AML-193 (cell line): ENCODE results near the gene ZMYND12.
A peak's percentile ranks its signal among the peaks of the same experiment; 100 is the strongest.
"Not testable (repeated sequence)": the region's sequence is repeated elsewhere in the genome, so short reads cannot be mapped to it uniquely, and the experiment has no call there.

ENCODE experiments used
- DNase-seq, 2 experiments: peaks; one replicate each; lab custom pipeline; 2025; lab: John Stamatoyannopoulos, UW

Gene ZMYND12, protein sequence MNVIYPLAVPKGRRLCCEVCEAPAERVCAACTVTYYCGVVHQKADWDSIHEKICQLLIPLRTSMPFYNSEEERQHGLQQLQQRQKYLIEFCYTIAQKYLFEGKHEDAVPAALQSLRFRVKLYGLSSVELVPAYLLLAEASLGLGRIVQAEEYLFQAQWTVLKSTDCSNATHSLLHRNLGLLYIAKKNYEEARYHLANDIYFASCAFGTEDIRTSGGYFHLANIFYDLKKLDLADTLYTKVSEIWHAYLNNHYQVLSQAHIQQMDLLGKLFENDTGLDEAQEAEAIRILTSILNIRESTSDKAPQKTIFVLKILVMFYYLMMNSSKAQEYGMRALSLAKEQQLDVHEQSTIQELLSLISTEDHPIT

DNA sequence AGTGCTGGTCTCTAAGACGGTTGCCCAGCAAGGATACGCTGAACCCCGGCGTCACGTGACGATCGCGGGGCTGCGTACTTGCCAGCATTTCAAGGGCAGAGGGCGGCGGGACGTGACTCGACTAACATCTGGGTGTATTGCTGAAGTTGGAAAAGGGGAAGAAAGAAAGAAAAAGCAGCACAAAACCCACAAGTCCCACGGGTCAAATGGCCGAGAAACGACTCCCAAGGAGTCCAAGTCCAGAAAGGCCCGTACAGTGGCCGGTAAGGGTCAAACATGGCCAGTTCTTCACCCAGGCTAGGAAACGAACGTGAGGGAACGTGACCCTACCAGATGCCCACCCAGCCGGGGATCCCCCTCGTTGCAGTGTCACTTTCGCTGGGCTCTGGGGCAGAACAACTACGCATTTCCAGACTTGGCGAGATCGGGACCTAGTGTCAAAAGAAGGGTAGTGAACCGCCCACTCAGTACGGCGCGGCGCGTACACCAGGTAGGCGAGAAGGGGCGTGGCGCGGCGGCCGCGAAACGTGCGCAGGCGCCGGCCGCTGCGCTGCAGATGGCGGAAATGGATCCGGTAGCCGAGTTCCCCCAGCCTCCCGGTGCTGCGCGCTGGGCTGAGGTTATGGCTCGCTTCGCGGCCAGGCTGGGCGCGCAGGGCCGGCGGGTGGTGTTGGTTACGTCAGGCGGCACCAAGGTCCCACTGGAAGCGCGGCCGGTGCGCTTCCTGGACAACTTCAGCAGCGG lies at the start of gene ZMYND12, which contains the start of gene PPCS:
Gene ZMYND12, minus strand, starts transcription at position 13 of the 744 bp plus-strand sequence. CDS start 25 bp downstream, outside the sequence.
Gene PPCS, plus strand, starts transcription at position 534 of the 744 bp plus-strand sequence. Its CDS starts 23 bp downstream, at position 557.
- peak; percentile 72 to 79 for DNase-seq

- no peak for DNase-seq
Observed at GRCh38 chr1:42504535-42505128, 48.8 kb upstream of the ZMYND12 start.

GRCh38 chr1:42502031-42502430 lies 46.2 kb upstream of the ZMYND12 start:
- DNase-seq = not testable (repeated sequence)

DNA sequence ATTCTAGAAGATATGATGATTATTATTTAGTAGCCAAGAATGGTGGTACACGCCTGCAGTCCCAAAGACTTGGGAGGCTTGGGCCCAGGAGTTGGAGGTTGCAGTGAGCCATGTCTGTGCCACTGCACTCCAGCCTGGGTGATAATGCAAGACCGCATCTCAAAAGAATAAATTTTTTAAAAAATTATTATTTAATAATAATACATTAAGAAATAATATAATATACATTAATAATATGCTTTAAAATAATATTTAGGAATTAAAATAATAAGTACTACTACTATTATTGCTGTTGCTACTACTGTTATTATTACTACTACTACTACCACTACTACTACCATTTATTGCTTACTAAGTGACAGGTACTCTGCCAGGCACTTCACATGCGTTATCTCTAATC lies 34.4 kb upstream of the ZMYND12 start:
- no peak for DNase-seq

DNA sequence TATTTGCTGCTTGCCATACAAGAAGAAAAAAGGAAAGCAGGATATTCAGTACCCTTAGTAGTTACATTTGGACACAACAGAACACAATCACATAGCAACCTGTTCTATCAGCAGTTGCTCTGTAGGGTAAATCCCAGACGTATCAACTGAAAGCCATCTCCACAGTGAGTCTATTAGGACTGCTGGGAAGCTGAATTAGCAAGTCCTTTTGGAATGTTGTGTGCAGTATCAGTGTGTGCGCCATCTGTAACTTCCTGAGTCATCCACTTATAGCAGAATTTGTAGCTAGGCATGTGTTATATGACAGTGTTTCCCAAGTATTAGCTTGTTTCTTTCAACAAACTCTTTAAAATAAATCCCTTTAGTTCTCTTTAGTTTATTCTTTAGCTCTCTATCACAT lies 28.6 kb upstream of the ZMYND12 start:
- no peak for DNase-seq

DNA sequence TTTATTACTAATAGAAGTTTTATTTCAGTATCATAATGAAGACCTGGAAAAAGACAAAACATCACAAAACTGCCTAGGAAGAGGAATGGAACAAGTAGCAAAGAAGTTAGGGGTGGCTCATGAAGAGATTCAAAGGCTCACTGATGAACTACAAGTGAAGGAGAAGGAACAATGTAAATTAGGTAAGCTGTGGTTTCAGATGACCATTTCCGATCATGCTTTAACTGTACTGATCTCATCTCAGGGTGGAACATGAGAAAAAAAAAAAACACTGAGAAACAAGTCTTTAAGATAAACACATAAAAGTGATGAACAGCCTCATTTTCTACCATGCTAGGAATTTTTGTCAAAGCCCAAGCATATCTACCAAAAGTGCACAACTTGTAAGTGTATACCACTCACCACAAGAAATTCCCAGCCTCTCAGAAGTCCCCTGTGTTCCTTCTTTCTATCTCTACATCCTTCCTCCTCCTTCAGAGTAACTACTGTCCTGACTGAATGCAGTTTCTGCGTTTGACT lies 26.9 kb upstream of the ZMYND12 start:
- no peak for DNase-seq

- DNase-seq = no peak
Observed at GRCh38 chr1:42480921-42481320, 25.1 kb upstream of the ZMYND12 start.

GRCh38 chr1:42479621-42480020 lies 23.8 kb upstream of the ZMYND12 start:
- DNase-seq = peak in 1 of 2 experiments; percentile 3

DNA sequence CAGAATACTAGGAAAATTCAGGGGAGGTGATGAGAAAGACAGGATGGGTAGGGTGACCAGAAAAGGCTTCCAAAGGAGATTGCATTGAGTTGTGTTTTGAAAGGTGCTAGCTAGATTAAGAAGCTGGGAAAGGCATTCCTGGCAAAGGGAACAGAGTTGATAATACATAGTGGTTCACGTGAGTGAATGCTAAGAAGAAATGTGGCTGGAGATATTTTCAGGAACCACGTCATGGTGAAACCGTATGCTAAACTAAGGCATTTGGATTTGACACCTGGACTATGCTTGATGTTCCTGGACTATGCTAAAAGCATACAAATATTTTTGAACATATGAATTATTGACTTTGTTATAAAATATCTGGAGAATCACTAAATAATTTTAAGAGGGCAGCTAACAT lies 22.0 kb upstream of the ZMYND12 start:
- DNase-seq = no peak

- DNase-seq = not testable (repeated sequence)
Observed at GRCh38 chr1:42477354-42477753, 21.5 kb upstream of the ZMYND12 start.

- DNase-seq = no peak
Observed at GRCh38 chr1:42476605-42477004, 20.8 kb upstream of the ZMYND12 start.

DNA sequence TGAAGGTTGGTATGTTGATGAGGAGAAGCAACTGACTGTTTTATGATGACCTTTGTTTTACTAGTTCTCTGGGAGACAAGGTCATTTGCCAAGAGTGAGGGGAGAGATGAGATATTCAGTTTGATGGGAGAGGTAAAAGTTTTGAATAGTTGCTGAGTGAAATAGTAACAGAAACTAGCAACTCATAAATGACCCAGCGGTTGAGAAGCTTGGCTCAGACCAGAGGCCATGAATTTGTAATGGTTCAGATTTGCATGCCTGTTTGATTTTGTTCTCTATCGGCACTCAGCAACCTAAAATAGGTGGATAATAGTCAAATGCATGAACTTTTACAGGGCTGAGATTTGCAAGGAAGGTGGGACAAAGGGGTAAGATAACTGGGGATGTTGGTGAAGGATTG lies 13.9 kb upstream of the ZMYND12 start:
- no peak for DNase-seq

DNA sequence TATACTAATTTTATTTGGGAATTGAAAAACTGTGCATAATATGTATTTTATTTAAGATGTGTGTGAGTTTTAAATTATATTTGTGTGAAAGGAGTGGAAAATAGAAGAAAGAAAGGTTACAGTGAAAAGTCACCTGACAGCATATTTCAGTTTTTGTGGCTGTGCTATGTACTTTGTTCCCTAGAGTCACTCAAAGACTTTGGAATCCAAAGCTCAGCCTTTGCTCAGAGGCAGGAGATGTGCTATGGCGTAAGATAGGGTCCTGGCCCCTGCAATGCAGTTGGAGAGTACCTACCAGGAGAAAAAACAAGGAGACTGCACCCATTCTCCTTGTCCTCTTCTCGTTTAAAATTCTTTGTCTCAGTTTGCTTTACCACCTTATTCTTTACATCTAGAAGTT lies 10.2 kb upstream of the ZMYND12 start:
- no peak for DNase-seq

GRCh38 chr1:42463921-42464320 lies 8.1 kb upstream of the ZMYND12 start:
- no peak for DNase-seq

- peak; percentile 90 to 92 for DNase-seq
Observed at GRCh38 chr1:42462828-42463763, 7.3 kb upstream of the ZMYND12 start, which contains the start of gene CCDC30. TSS of gene CCDC30 (plus strand) at chr1:42463286. CDS start at chr1:42480552, 17,266 bp downstream.

DNA sequence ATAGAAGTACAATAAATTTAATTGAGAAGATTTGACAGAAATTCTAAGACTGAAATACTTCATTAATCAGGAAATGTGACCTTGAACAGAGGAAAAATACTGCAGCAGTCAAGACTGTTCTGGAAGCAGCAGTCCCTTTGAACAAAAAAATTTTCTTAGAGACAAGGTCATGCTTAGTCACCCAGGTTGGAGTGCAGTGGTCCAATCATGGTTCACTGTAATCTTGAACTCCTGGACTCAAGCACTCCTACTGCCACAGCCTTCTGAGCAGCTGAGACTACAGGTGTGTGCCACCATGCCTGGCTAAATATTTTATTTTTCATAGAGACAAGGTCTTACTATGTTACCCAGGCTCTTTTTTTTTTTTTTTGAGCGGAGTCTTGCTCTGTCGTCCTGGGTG lies 5.4 kb upstream of the ZMYND12 start:
- DNase-seq = no peak

DNA sequence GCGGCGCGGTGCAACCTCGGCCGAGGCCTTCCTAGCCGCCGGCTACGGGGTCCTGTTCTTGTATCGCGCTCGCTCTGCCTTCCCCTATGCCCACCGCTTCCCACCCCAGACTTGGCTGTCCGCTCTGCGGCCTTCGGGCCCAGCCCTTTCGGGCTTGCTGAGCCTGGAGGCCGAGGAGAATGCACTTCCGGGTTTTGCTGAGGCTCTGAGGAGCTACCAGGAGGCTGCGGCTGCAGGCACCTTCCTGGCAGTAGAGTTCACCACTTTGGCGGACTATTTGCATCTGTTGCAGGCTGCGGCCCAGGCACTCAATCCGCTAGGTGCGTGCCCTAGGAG lies 900 bp upstream of the ZMYND12 start:
- peak; percentile 43 to 54 for DNase-seq

- no peak for DNase-seq
Observed at GRCh38 chr1:42454403-42454802, 1.4 kb downstream of the ZMYND12 start.

DNA sequence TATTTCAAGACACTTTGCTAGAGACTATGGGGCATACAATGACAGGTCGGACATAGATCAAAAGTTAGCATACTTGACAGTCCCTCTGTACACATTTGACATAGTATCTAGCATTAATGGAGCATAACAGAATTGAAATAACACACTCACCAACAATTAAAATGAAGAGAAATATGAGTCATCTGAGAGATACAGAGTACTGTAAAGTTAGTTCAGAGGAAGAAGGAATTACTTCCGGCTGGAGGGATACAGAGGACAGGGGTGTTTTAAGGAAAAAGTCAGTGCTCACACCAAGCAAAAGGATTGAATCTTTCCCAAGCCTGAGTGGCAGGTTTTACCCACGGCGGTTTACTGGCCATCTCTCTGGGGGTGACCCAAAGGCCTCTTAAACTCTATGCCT lies 2.4 kb downstream of the ZMYND12 start:
- DNase-seq = no peak

DNA sequence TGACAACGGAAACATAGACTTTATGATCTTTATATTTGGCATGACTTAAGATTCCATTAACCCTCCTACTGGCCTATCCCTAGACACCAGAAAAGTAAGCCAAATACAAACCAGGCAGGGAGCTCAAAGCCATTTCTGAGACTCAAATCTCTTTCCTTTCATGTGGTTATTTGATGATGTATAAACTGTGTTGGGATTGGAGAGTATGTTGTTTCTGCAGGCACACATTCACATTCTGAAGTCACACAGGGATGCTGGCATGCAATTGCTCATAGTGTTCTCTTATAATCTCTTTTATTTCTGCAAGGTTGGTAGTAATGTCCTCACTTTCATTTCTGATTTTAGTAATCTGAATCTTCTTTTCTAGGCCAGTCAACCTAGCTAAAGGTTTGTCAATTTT lies 5.8 kb downstream of the ZMYND12 start:
- no peak for DNase-seq

- DNase-seq = no peak
Observed at GRCh38 chr1:42449256-42449655, 6.6 kb downstream of the ZMYND12 start.
